Stimulated activated CD8-positive, alpha-beta memory T cell treated with anti-CD3 and anti-CD28 coated beads, Interleukin-4, amount 100 ng/mL, for 48 hours (primary cell): Measurements from ENCODE around the gene NUDT21.
"Not testable (repeated sequence)": the region's sequence is repeated elsewhere in the genome, so short reads cannot be mapped to it uniquely, and the experiment has no call there.

Source experiments
- DNase-seq: peaks from one replicate; pipeline ENCODE4 v3.0.0-alpha.2; 2020

Gene NUDT21

GRCh38 chr16:56415875-56416274, 35.3 kb downstream of the NUDT21 start:
- DNase-seq: no peak

GRCh38 chr16:56414366-56414765, 36.8 kb downstream of the NUDT21 start:
- no peak for DNase-seq

GRCh38 chr16:56413381-56413780, 37.8 kb downstream of the NUDT21 start:
- no peak for DNase-seq

DNA sequence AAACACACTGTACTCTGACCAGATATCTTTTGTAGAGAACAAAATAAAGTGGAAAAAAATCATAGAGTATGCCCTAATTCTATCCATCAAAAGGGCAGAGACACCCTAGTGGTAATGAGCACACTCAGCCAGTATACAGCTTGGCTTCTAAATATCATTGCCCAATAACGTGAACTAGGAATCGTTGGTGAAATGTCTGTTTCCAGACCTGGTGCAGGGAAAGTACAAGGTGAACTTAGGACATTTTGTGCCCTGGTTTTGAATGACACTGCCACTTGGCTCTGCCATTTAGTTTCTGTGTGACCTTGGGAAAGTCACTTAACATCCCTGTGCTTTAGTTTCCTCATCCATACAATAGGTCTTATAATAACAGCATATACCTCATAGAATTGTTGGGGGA, 39.5 kb downstream of the NUDT21 start:
- no peak for DNase-seq

DNA sequence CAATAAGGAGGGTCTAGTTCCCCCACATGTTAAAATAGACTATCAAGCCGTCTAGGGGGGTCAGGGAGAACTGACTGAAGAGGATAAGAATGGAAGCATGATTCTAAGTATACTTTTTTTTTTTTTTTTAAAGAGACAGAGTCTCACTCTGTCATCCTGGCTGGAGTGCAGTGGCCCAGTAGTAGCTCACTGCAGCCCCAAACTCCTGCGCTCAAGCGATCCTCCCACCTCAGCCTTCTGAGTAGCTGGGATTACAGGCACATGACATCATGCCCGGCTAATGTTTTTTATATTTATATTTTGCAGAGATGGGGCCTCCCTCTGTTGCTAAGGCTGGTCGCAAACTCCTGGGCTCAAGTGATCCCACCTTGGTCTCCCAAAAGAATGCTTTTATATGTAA, 40.0 kb downstream of the NUDT21 start:
- DNase-seq: no peak

DNA sequence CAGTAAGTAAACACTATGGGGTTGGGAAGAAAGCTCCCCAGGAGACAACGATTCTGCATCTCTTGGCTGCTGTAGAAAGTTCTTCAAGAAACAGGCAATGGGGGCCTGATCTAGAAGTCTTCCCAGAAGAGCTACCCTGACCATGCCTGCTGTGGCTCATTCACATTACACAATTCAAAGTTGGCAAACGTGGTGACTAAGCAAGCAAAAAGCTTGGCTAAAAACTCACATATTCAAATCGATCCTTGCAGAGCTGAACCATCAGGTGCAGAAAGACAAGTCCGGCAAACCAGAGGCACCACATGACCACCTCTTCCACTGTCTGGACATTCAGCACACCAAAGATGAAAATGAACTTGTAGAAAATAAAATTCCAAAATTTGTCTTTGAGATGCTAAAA, 41.9 kb downstream of the NUDT21 start:
- DNase-seq: no peak

GRCh38 chr16:56408379-56409098, 42.6 kb downstream of the NUDT21 start:
- DNase-seq: no peak

- no peak for DNase-seq
These were observed 45.0 kb downstream of the NUDT21 start for GRCh38 chr16:56405977-56406672.

- DNase-seq: no peak
These were observed 49.6 kb downstream of the NUDT21 start for GRCh38 chr16:56401482-56401881.

DNA sequence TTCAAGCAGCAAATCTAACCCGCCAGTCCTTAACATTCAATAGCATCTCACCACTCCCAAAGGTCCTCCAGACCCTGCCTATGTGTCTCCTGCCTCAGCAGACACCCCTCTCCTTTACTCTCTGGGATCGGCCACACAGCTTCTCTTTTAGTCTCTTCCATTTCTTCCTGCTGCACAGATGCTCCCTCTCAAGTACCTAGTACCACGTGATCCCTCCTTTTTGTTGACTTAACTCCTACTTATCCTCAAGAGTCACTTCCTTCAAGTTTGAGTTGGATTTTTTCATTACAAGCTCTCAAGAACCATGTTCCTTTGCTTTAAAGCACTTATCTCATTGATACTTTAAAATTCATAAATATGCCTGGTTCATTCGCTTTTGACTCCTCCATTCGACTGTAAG, 50.7 kb downstream of the NUDT21 start:
- DNase-seq: no peak

DNA sequence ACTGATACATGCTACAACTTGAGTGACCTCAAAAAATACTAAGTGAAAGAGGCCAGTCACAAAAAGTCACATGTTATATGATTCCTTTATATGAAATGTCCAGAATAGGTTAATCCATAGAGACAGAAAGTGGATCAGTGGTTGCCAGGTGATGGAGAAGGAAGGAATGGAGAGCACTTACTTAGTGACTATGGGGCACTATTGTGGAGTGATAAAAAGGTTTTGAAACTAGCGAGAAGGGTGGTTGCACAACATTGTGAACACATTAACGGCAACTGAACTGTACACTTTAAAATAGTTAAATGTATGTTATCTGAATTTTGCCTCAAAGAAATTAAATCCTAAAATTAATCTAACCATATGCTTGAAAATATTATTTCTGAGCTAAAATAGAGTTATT, 51.6 kb downstream of the NUDT21 start:
- no peak for DNase-seq

GRCh38 chr16:56399047-56399446, 52.1 kb downstream of the NUDT21 start:
- no peak for DNase-seq

DNA sequence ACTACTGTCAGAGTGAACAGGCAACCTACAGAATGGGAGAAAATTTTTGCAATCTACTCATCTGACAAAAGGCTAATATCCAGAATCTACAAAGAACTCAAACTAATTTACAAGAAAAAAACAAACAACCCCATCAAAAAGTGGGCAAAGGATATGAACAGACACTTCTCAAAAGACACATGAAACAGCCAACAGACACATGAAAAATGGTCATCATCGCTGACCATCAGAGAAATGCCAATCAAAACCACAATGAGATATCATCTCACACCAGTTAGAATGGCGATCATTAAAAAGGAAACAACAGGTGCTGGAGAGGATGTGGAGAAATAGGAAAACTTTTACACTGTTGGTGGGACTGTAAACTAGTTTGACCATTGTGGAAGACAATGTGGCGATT, 54.4 kb downstream of the NUDT21 start:
- DNase-seq: not testable (repeated sequence)

GRCh38 chr16:56389554-56389953, 61.6 kb downstream of the NUDT21 start:
- DNase-seq: no peak

DNA sequence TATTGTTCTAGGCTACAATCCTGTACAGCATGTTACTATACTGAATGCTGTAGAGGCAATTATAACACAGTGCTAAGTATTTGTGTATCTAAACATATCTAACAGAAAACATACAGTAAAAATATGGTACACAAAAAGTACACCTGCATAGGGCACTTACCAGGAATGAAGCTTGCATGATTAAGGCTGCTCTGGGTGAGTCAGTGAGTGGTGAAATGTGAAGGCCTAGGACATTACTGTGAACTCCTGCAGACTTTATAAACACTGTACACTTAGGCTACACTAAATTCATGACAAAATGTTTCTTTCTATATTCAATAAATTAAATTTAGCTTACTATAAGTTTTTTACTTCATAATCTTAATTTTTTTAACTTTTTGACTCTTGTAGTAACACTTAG, 62.9 kb downstream of the NUDT21 start:
- DNase-seq: no peak

DNA sequence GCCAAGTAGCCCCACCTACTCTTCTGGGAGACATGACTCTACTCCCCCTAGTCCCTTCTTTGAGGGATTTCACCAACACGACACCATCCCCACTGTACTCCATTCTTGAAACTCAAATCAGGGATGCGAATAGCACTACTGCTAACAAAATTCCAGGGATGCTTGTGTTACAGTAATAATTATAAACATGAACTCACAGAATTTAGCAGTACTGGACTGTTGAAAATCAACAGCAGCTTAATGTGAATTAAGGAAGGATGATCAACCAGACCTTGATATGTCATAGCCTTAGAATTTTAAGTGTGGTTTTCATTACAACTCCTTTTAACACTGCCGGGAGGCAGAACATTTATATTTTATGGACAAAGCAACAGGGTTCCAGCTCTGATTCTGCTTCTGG, 63.7 kb downstream of the NUDT21 start:
- DNase-seq: no peak

DNA sequence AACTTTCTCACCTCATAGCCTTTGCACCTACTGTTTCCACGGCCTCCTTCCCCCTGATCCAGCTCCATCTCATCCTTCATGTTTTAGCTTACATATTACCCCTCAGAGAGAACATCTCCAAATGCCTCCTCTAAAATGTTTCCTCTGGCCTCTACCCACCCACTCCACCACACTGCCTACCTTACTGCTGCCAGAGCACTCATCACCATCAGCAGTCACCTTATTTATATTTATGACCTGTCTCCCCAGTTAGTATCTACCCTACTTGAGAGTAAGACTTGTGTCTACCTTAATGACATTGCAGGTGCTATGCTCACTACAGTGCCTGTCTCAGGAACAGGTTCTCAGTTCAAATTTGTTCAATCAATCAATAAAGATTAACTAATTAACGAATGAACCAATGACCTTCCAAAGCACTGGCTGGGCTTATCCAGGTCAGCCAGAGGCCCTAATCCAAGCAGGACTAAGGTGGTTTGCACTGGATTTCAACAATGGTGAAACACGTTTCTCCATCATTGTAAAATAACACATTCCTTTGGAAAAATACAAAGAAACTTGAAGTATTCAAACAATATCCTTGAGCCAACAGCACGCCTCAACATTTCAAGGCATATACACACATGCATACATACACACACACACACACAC, 66.9 kb downstream of the NUDT21 start:
- DNase-seq: no peak

DNA sequence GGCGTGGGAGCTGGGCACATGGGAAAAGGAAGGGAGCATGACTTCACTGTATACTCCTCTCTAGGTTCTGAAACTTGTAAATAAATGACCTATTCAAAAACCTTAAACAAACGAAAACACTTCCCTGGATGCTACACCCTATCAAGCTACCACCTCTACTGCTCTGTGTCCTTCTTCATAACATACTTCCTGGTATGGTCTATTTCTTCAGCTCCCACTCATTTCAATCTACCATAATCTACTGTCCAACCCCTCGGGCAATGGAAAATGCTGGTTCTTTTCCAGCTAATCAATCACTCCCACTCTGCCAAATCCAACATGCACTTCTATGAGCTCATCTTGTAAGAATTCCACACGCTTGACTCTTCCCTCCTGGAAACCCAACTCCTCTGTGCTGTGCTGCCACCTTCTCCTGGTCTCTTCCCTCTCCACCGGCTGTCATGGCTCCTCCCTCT, 68.2 kb downstream of the NUDT21 start:
- DNase-seq: no peak

DNA sequence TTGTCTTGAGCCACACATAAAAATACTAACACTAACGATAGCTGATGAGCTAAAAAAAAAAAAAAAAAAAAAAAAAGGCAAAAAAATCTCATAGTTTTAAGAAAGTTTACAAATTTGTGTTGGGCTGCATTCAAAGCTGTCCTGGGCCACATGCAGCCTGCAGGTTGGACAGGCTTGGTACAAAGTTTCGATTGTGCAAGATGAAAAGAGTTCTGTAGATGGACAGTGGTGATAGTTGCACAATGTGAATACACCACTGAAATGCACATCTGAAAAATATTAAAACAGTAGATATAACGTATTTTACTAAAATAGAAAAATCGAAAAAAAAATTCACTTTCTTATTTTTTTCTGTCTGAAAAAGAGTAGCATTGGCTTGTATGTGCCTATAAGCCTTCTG, 68.7 kb downstream of the NUDT21 start:
- DNase-seq: no peak

- DNase-seq: not testable (repeated sequence)
These were observed 70.2 kb downstream of the NUDT21 start for GRCh38 chr16:56380778-56381485.
